H1 (cell line): ENCODE data around the gene TBK1. TPM values are rescaled to one million over a fixed set of nuclear protein-coding genes. Genes with fewer than 3 reads are reported as not detected.

Source experiments
- CTCF ChIA-PET: fragments of 300-600 bp; sonication (Branson Sonifier 250); formaldehyde crosslinking; loops from one replicate; lab custom pipeline; 2021; ENCODE audit not compliant: partially characterized antibody; lab: Charles Lee
- POLR2A ChIA-PET: fragments of 300-600 bp; sonication (Branson Sonifier 250); formaldehyde crosslinking; loops from one replicate; lab custom pipeline; 2021; ENCODE audit warnings: inconsistent platforms; ENCODE audit not compliant: partially characterized antibody; lab: Charles Lee
- DNase-seq, 2 experiments: peaks; one replicate each; pipeline versions ENCODE4 v3.0.0 to v3.0.0-alpha.2; 2010 to 2022; ENCODE audit warnings: low spot score in 2 of 2, low read depth in 1 of 2, mixed read lengths in 1 of 2
- FAIRE-seq: peaks from 2 replicates; lab custom pipeline; 2011; peaks lifted over from hg19 to GRCh38; lab: Jason Lieb, UNC
- H2AFZ ChIP-seq: 2 replicates; pipeline ENCODE4 v1.8.1; 2012; ENCODE audit warnings: low read length, inconsistent platforms
- H2AK5ac ChIP-seq: 2 replicates; pipeline ENCODE4 v1.6.1; 2013; ENCODE audit warnings: low read depth, low read length
- H2BK120ac ChIP-seq: replicated peaks from 2 replicates; pipeline ENCODE3; 2013; ENCODE audit warnings: low read depth, low read length, inconsistent platforms
- H2BK12ac ChIP-seq: 2 replicates; pipeline ENCODE4 v1.6.1; 2013; ENCODE audit warnings: low read depth, low read length
- H2BK15ac ChIP-seq: 2 replicates; pipeline ENCODE4 v1.6.1; 2013; ENCODE audit warnings: low read length
- H2BK20ac ChIP-seq: 2 replicates; pipeline ENCODE4 v1.6.1; 2013; ENCODE audit warnings: low read length
- H2BK5ac ChIP-seq: 2 replicates; pipeline ENCODE4 v1.6.1; 2013; ENCODE audit warnings: low read depth, low read length
- H3K14ac ChIP-seq: 2 replicates; pipeline ENCODE4 v1.6.1; 2013; ENCODE audit warnings: inconsistent platforms; ENCODE audit not compliant: insufficient read length
- H3K18ac ChIP-seq: 2 replicates; pipeline ENCODE4 v1.6.1; 2013; ENCODE audit warnings: low read length; ENCODE audit errors: extremely low read depth
- H3K23ac ChIP-seq: 2 replicates; pipeline ENCODE4 v1.6.1; 2013; ENCODE audit warnings: inconsistent platforms; ENCODE audit not compliant: insufficient read length
- H3K23me2 ChIP-seq: 2 replicates; pipeline ENCODE4 v1.6.1; 2013; ENCODE audit warnings: low read depth, low read length
- H3K27ac ChIP-seq: 2 replicates; pipeline ENCODE4 v1.6.1; 2011; ENCODE audit warnings: low read depth, low read length, inconsistent platforms
- H3K27me3 ChIP-seq, 4 experiments: replicated peaks in 1 of 4; 1 replicate in 1 of 4; 2 replicates in 3 of 4; pipeline versions ENCODE4 v1.6.1 to v1.8.1; 2011 to 2013; ENCODE audit warnings: low read length in 3 of 4, mild to moderate bottlenecking in 3 of 4, inconsistent platforms in 2 of 4, mixed read lengths in 2 of 4, moderate library complexity in 1 of 4; ENCODE audit not compliant: control insufficient read depth in 3 of 4, insufficient read depth in 3 of 4; ENCODE audit errors: extremely low read depth in 1 of 4
- H3K36me3 ChIP-seq, 4 experiments: 2 replicates each; pipeline versions ENCODE4 v1.6.1 to v1.8.1; 2011 to 2013; ENCODE audit warnings: mild to moderate bottlenecking in 4 of 4, low read length in 3 of 4, moderate library complexity in 2 of 4, control low read depth in 1 of 4, inconsistent platforms in 1 of 4; ENCODE audit not compliant: insufficient read depth in 4 of 4, control insufficient read depth in 2 of 4
- H3K4ac ChIP-seq: replicated peaks from 2 replicates; pipeline ENCODE3; 2013; ENCODE audit warnings: low read length, low read depth, mixed read lengths, inconsistent platforms; ENCODE audit not compliant: insufficient read length
- H3K4me1 ChIP-seq, 4 experiments: replicated peaks in 1 of 4; 1 replicate in 1 of 4; 2 replicates in 3 of 4; pipeline versions ENCODE4 v1.6.1 to v1.8.1; 2011 to 2013; ENCODE audit warnings: low read length in 3 of 4, inconsistent platforms in 2 of 4, mixed read lengths in 1 of 4; ENCODE audit not compliant: insufficient read depth in 4 of 4, control insufficient read depth in 3 of 4
- H3K4me2 ChIP-seq, 2 experiments: 2 replicates each; pipeline versions ENCODE4 v1.6.1 to v1.8.1; 2011 to 2013; ENCODE audit warnings: low read depth in 2 of 2, low read length in 2 of 2, control low read depth in 1 of 2, inconsistent platforms in 1 of 2, mild to moderate bottlenecking in 1 of 2; ENCODE audit not compliant: insufficient read depth in 1 of 2
- H3K4me3 ChIP-seq, 4 experiments: fragments of 200-600, 300-600 bp in 1 of 4; sonication (generic), shearing (Covaris generic), sonication (Bioruptor Twin) in 1 of 4; 2 replicates each; pipeline versions ENCODE4 v1.5.1 to v1.8.1; 2011 to 2016; ENCODE audit warnings: low read length in 4 of 4, low read depth in 3 of 4, control low read depth in 2 of 4, inconsistent platforms in 2 of 4, mild to moderate bottlenecking in 2 of 4, mixed read lengths in 1 of 4, moderate library complexity in 1 of 4; ENCODE audit not compliant: insufficient read depth in 2 of 4; ENCODE audit errors: extremely low read depth in 1 of 4
- H3K56ac ChIP-seq: replicated peaks from 2 replicates; pipeline ENCODE3; 2013; ENCODE audit warnings: low read depth, mild to moderate bottlenecking, mixed read lengths, low read length, inconsistent platforms; ENCODE audit not compliant: insufficient read length
- H3K79me1 ChIP-seq: 2 replicates; pipeline ENCODE4 v1.6.1; 2013; ENCODE audit warnings: low read depth, low read length, control low read depth
- H3K79me2 ChIP-seq, 2 experiments: 2 replicates each; pipeline versions ENCODE4 v1.6.1 to v1.8.1; 2012 to 2013; ENCODE audit warnings: low read length in 2 of 2, mild to moderate bottlenecking in 2 of 2, inconsistent platforms in 1 of 2; ENCODE audit not compliant: insufficient read depth in 2 of 2, control insufficient read depth in 1 of 2
- H3K9ac ChIP-seq, 4 experiments: replicated peaks in 1 of 4; 1 replicate in 1 of 4; 2 replicates in 3 of 4; pipeline versions ENCODE4 v1.6.1 to v1.8.1; 2011 to 2013; ENCODE audit warnings: low read depth in 3 of 4, low read length in 3 of 4, control low read depth in 2 of 4, mild to moderate bottlenecking in 2 of 4, moderate library complexity in 2 of 4, inconsistent platforms in 1 of 4; ENCODE audit errors: extremely low read depth in 1 of 4
- H3K9me3 ChIP-seq, 2 experiments: 2 replicates each; pipeline versions ENCODE4 v1.6.1 to v1.8.1; 2012 to 2013; ENCODE audit warnings: mild to moderate bottlenecking in 2 of 2, moderate library complexity in 2 of 2, control low read depth in 1 of 2, inconsistent platforms in 1 of 2, low read depth in 1 of 2, low read length in 1 of 2, mixed read lengths in 1 of 2; ENCODE audit not compliant: insufficient read depth in 2 of 2
- H4K20me1 ChIP-seq, 2 experiments: replicated peaks in 1 of 2; 2 replicates each; pipeline versions ENCODE3 to v1.8.1; 2011 to 2013; ENCODE audit warnings: inconsistent platforms in 2 of 2, low read length in 2 of 2, mild to moderate bottlenecking in 1 of 2; ENCODE audit not compliant: insufficient read depth in 2 of 2, control insufficient read depth in 1 of 2
- H4K5ac ChIP-seq: 2 replicates; pipeline ENCODE4 v1.6.1; 2013; ENCODE audit warnings: low read length, low read depth, mixed read lengths, inconsistent platforms; ENCODE audit not compliant: insufficient read length
- H4K8ac ChIP-seq: 2 replicates; pipeline ENCODE4 v1.8.0; 2013; ENCODE audit warnings: mild to moderate bottlenecking, moderate library complexity, low read length, inconsistent platforms; ENCODE audit not compliant: insufficient read depth; ENCODE audit errors: extremely low read depth
- H4K91ac ChIP-seq: replicated peaks from 2 replicates; pipeline ENCODE3; 2013; ENCODE audit warnings: low read length, mixed read lengths, inconsistent platforms; ENCODE audit not compliant: insufficient read length
- FOSL1 ChIP-seq: IDR thresholded peaks from 2 replicates; pipeline ENCODE4 v1.6.1; 2011; ENCODE audit warnings: mild to moderate bottlenecking, low read depth, low read length, moderate library complexity; ENCODE audit not compliant: insufficient read depth
- JUND ChIP-seq: IDR thresholded peaks from 2 replicates; pipeline ENCODE4 v1.6.1; 2011; ENCODE audit warnings: mild to moderate bottlenecking, improper control_type of control experiment, low read length
- SRF ChIP-seq: IDR thresholded peaks from 2 replicates; pipeline ENCODE4 v1.6.1; 2011; ENCODE audit warnings: mild to moderate bottlenecking, low read depth, low read length, moderate library complexity
- TAF7 ChIP-seq: optimal IDR thresholded peaks from 2 replicates; pipeline ENCODE3; 2011; ENCODE audit warnings: low read depth, mild to moderate bottlenecking, inconsistent platforms, low read length, moderate library complexity, borderline replicate concordance
- WGBS, 2 experiments: shearing (Covaris generic) in 1 of 2; methylation state at CpG; one replicate each; pipeline versions ENCODE4 v1.1.6 to v1.1.7; 2013 to 2015; ENCODE audit warnings: low lambda C conversion rate in 2 of 2, mixed read lengths in 2 of 2, inconsistent platforms in 1 of 2, low coverage in 1 of 2, missing lambda C conversion rate in 1 of 2; ENCODE audit not compliant: insufficient replicate concordance in 2 of 2, insufficient coverage in 1 of 2, insufficient read length in 1 of 2; ENCODE audit errors: extremely low coverage in 1 of 2, missing lambda C conversion rate in 1 of 2; 5-methylcytosine and 5-hydroxymethylcytosine counted together
- polyA plus RNA-seq, 7 experiments: library from polyadenylated mRNA; depleted of rRNA in 3 of 7; stranded (reverse) in 5 of 7; unstranded in 2 of 7; fragments of >200 nt in 5 of 7; fragments of 200-250 nt in 2 of 7; gene quantifications; 1 replicate in 5 of 7; 2 replicates in 1 of 7; 4 replicates in 1 of 7; pipeline versions ENCODE4 v1.2.1 to v1.2.3, GENCODE V29; 2011 to 2013; ENCODE audit warnings: missing spikeins in 2 of 7, mixed read lengths in 2 of 7
- total RNA-seq: library from RNA; stranded (reverse); fragmentation: NEBNext Ultra II Directional; extraction: Animal tissue kit (Norgen Biotek cat#: 25700); gene quantifications from 2 replicates; pipeline ENCODE4 v1.2.1, GENCODE V29; 2021

TBK1 gene
- total and polyA plus RNA-seq, 2 of the 8 experiments (the other 6 are each of a cell fraction or from before 2014, with no cell fraction given): 5.3 to 20.4 TPM

- ChIA-PET POLR2A (interaction anchor here (0.8 to 2.2 kb wide), 11 partner anchors 9 to 22 kb away, joined by 3 to 11 read pairs (median 5); no protein-coding TSS in a partner anchor), CTCF (interaction anchor here (1.1 to 1.4 kb wide), 2 partner anchors 11 to 97 kb away, joined by 3 read pairs; no protein-coding TSS in a partner anchor)
- no peak overlapping the region for H3K4ac ChIP-seq
- no peak for TF ChIP-seq JUND
- no peak for TF ChIP-seq SRF
- no peak for TF ChIP-seq FOSL1
- no peak for TF ChIP-seq TAF7
- H3K27me3 ChIP-seq: no peaks in the 10 kb centered on the region
- H4K5ac ChIP-seq: no peak overlapping the region
- peaks cover 44 to 100% (median 84%) of the 10 kb centered on the region in 4 experiments for H3K36me3 ChIP-seq
- no peak overlapping the region for H3K27ac ChIP-seq
- no peaks in the 10 kb centered on the region for H3K79me1 ChIP-seq
- no peak overlapping the region for H3K4me3 ChIP-seq
- H2BK120ac ChIP-seq: no peak overlapping the region
- WGBS, 2 experiments: 91% methylated on average over 4 of the region's 4 CpGs; no CpG with 5 or more reads in 1 of the 2 experiments
- H3K23ac ChIP-seq: no peak overlapping the region
- H2BK5ac ChIP-seq: no peak overlapping the region
- no peak overlapping the region for H4K91ac ChIP-seq
- H4K20me1 ChIP-seq: peaks cover 0 to 3% of the 10 kb centered on the region in 2 experiments
- no peak overlapping the region for H3K56ac ChIP-seq
- no peaks in the 10 kb centered on the region for H3K79me2 ChIP-seq
- H3K23me2 ChIP-seq: no peaks in the 10 kb centered on the region
- H3K18ac ChIP-seq: no peak overlapping the region
- H3K4me2 ChIP-seq: no peak overlapping the region
- FAIRE-seq: no peak
- H2AFZ ChIP-seq: no peak overlapping the region
- H2BK20ac ChIP-seq: no peak overlapping the region
- no peak for DNase-seq
- H2BK15ac ChIP-seq: no peak overlapping the region
- no peak overlapping the region for H3K14ac ChIP-seq
- H4K8ac ChIP-seq: no peak overlapping the region
- H3K4me1 ChIP-seq: no peaks in the 10 kb centered on the region
- no peak overlapping the region for H2AK5ac ChIP-seq
- no peak overlapping the region for H3K9ac ChIP-seq
- H2BK12ac ChIP-seq: no peak overlapping the region
- H3K9me3 ChIP-seq: no peaks in the 10 kb centered on the region
Measured at GRCh38 chr12:64431791-64432190, 20.1 kb upstream of the TBK1 start.
